Prostate gland (tissue), 2 donors: ENCODE data around the gene ERC2. TPM values are rescaled to one million over a fixed set of nuclear protein-coding genes. Genes with fewer than 3 reads are reported as not detected.

ENCODE experiments used
- DNase-seq: peaks from one replicate; pipeline ENCODE4 v3.0.0-alpha.2; 2019; ENCODE audit warnings: low spot score
- H3K27ac ChIP-seq, 2 donors: fragments of 200-600 bp; sonication (generic); 2 replicates each; pipeline ENCODE4 v1.5.1; 2017 to 2019
- H3K27me3 ChIP-seq: fragments of 200-600 bp; sonication (generic); replicated peaks from 2 replicates; pipeline ENCODE4 v1.5.1; 2019; ENCODE audit not compliant: insufficient read depth
- H3K36me3 ChIP-seq, 2 donors: fragments of 200-600 bp; sonication (generic); 1 replicate in 1 of 2; 2 replicates in 1 of 2; pipeline versions ENCODE4 v1.5.1 to v1.8.1; 2017 to 2019
- H3K4me1 ChIP-seq: fragments of 200-600 bp; sonication (generic); replicated peaks from 2 replicates; pipeline ENCODE4 v1.5.1; 2019
- H3K4me3 ChIP-seq, 2 donors: fragments of 200-600 bp; sonication (generic); 2 replicates each; pipeline ENCODE4 v1.5.1; 2017 to 2019
- H3K9me3 ChIP-seq: fragments of 200-600 bp; sonication (generic); 2 replicates; pipeline ENCODE4 v1.5.1; 2017
- POLR2A ChIP-seq: fragments of 450-650 bp; IDR thresholded peaks from one replicate; pipeline ENCODE4 v1.6.1; 2016; ENCODE audit warnings: antibody characterized with exemption, mild to moderate bottlenecking
- POLR2AphosphoS5 ChIP-seq: sonication (generic); formaldehyde crosslinking; IDR thresholded peaks from one replicate; pipeline ENCODE4 v1.6.1; 2017; ENCODE audit warnings: antibody characterized with exemption
- WGBS: methylation state at CpG from one replicate; pipeline ENCODE4 v1.1.5; 2018; 5-methylcytosine and 5-hydroxymethylcytosine counted together
- intact Hi-C: fragments of 100-400 bp; cut with DNase I; formaldehyde crosslinking; loops from one replicate; pipeline ENCODE4 v1.14.2; 2022
- total RNA-seq, 2 donors: library from RNA; depleted of rRNA; stranded (reverse); fragments of >200 nt; gene quantifications; one replicate each; pipeline ENCODE4 v1.1.0, GENCODE V29; 2016
- TF ChIP-seq, protein P1 (sequence below), 4 experiments: fragments of 200-600 bp in 2 of 4; fragments of 450-650 bp in 2 of 4; sonication (generic) in 2 of 4; IDR thresholded peaks; 1 replicate in 3 of 4; 2 replicates in 1 of 4; pipeline ENCODE4 v1.5.1; 2016 to 2019; ENCODE audit warnings: antibody characterized with exemption in 4 of 4, mild to moderate bottlenecking in 2 of 4, moderate library complexity in 2 of 4

ERC2 gene
- total RNA-seq, 2 donors from 2014 or later: 1.0 to 2.7 TPM

DNA sequence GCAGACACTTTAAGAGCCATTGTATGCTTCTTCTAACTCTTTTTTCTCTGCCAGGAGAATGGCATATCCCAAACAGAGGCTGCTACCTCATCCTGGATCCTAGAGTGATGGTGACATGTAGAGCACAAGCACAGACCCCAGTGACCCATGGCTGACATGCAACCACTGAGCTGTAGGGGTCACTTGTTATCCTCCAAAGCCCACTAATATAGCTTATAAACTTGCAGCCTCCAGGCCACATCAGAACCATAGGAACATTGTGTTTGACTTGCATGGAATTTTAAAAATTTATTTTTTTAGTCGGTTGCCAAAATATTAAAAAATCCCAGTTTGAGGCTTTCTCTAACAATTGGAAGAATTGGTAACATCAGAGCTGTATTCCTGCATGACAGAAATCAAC lies 698.2 kb downstream of the ERC2 start:
- intact Hi-C loops: no loop called here
- no peak overlapping the region for H3K27ac ChIP-seq
- TF ChIP-seq, protein P1, sequence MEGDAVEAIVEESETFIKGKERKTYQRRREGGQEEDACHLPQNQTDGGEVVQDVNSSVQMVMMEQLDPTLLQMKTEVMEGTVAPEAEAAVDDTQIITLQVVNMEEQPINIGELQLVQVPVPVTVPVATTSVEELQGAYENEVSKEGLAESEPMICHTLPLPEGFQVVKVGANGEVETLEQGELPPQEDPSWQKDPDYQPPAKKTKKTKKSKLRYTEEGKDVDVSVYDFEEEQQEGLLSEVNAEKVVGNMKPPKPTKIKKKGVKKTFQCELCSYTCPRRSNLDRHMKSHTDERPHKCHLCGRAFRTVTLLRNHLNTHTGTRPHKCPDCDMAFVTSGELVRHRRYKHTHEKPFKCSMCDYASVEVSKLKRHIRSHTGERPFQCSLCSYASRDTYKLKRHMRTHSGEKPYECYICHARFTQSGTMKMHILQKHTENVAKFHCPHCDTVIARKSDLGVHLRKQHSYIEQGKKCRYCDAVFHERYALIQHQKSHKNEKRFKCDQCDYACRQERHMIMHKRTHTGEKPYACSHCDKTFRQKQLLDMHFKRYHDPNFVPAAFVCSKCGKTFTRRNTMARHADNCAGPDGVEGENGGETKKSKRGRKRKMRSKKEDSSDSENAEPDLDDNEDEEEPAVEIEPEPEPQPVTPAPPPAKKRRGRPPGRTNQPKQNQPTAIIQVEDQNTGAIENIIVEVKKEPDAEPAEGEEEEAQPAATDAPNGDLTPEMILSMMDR (IDR thresholded peaks at IDR 0.05): no peak
- TF ChIP-seq POLR2AphosphoS5: no peak
- no peak for TF ChIP-seq POLR2A
- H3K4me1 ChIP-seq: no peaks in the 10 kb centered on the region
- no peak for DNase-seq
- H3K4me3 ChIP-seq: no peak overlapping the region
- no peaks in the 10 kb centered on the region for H3K9me3 ChIP-seq
- H3K27me3 ChIP-seq: no peaks in the 10 kb centered on the region
- H3K36me3 ChIP-seq: no peaks in the 10 kb centered on the region
- WGBS: 95% methylated on average over 1 of the region's 1 CpG

DNA sequence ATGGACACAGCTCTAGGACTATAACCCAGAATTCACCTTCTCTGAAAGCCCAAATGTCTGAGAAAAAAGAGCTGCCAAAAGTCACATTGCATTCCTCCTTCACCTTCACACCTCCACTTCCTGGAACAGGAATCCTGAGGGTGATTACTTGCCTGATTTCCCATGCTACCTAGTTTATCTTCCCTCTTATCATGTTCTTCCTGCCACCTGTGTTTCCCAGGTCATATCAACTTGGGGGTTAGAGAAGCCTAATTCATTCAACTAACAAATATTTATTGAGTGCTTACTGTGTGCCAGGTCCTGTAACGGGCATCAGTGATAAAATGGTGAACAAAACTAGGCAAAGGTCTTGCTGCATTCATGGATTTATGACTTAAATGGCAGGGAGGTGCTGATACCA lies 701.5 kb downstream of the ERC2 start:
- Histone ChIP-seq H3K4me1 (no peaks in the 10 kb centered on the region), H3K4me3 (no peak overlapping the region), H3K27ac (no peak overlapping the region), H3K9me3 (no peaks in the 10 kb centered on the region), H3K36me3 (no peaks in the 10 kb centered on the region), H3K27me3 (no peaks in the 10 kb centered on the region)
- DNase-seq: no peak
- intact Hi-C loops: no loop called here
- TF ChIP-seq POLR2A (no peak), POLR2AphosphoS5 (no peak)
- TF ChIP-seq, protein P1 (IDR thresholded peaks at IDR 0.05): no peak
- 62% methylated on average over 1 of the region's 1 CpG for whole genome bisulfite sequencing

DNA sequence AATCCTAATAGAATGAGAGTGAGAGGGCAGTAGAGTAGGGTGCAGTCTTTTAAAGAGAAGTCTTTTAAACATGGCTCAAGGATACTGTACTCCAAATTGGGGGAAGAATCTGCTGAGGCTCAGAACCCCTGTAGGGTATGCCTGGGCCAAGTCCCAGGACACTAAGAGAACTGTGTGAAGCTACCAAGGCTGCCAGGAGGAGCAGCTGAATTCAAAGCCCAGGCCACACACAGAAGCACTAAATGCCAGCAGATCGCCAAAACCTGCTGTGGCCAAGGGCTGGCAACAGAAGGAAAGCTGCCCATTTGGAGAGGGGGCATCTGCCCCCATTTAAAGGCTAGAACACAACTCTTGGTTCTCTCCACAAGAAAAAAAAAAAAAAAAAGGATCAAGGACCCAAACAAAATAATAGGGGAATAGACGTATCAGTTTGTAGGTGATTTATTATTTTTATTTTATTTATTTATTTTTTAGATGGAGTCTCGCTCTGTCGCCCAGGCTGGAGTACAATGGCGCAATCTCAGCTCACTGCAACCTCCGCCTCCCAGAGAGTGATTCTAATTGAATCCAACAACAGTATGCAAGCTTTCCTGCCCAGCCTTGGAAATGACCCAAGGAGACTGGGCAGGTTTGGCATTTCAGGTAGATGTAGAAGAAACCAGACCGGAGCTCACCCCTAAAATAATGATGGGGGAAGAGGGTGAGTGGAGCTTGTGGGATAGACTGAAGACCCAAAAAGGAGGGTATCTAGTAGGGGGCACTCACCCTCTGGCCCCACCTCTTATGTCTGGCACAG lies 702.2 kb downstream of the ERC2 start:
- intact Hi-C loops: no loop called here
- Histone ChIP-seq H3K36me3 (no peaks in the 10 kb centered on the region), H3K9me3 (no peaks in the 10 kb centered on the region), H3K27ac (no peak overlapping the region), H3K27me3 (no peaks in the 10 kb centered on the region), H3K4me3 (no peak overlapping the region), H3K4me1 (no peaks in the 10 kb centered on the region)
- DNase-seq: no peak
- TF ChIP-seq POLR2AphosphoS5 (no peak), POLR2A (no peak)
- TF ChIP-seq, protein P1 (IDR thresholded peaks at IDR 0.05): no peak
- 96% methylated on average over 7 of the region's 7 CpGs for WGBS

DNA sequence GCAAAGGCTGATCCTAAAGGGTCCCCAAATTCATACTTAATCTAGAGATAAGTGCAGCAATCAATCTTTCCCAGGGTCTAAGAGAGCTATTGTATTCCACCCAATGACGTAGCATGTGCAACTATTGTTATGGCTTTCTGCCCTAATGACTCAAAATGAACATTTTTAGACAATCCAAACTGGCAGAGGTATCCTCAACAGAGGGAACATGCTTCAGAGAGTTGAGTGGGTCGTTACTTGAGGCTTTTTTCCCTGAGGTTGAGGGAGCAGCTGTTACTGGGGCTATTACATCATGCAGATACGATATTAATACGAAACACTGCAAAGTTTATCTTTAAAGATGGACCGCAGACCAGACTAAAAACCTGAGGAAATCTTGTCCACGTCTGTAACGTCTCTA lies 702.9 kb downstream of the ERC2 start:
- intact Hi-C loops: no loop called here
- no peak overlapping the region for H3K4me3 ChIP-seq
- 84% methylated on average over 7 of the region's 7 CpGs for WGBS
- H3K27me3 ChIP-seq: no peaks in the 10 kb centered on the region
- no peaks in the 10 kb centered on the region for H3K9me3 ChIP-seq
- H3K4me1 ChIP-seq: no peaks in the 10 kb centered on the region
- DNase-seq: no peak
- H3K36me3 ChIP-seq: no peaks in the 10 kb centered on the region
- no peak overlapping the region for H3K27ac ChIP-seq
- TF ChIP-seq POLR2AphosphoS5 (no peak), POLR2A (no peak)
- TF ChIP-seq, protein P1 (IDR thresholded peaks at IDR 0.05): no peak

DNA sequence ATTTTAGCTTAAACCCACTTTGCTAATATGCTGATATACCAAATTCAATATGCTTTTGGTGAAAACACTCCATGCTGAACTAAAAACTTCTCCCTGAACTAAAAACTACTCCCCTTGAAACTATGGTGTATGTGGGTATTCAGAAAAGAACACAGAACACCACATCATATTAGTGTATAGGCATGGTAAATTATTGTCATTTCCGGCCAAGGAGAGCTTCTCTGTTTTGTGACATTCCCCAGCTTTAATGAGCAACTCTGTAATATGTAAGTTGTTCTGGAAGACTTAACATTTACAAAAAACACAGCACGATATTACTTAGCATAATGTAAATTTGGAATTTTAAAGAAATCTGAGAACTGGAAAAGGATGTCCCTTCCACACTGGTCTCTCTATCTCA lies 711.3 kb downstream of the ERC2 start:
- H3K4me3 ChIP-seq: no peak overlapping the region
- TF ChIP-seq POLR2AphosphoS5: no peak
- TF ChIP-seq POLR2A: no peak
- TF ChIP-seq, protein P1 (IDR thresholded peaks at IDR 0.05): no peak
- H3K36me3 ChIP-seq: no peaks in the 10 kb centered on the region
- no peaks in the 10 kb centered on the region for H3K4me1 ChIP-seq
- no peaks in the 10 kb centered on the region for H3K9me3 ChIP-seq
- 82% methylated on average over 2 of the region's 2 CpGs for WGBS
- DNase-seq: no peak
- H3K27ac ChIP-seq: no peak overlapping the region
- H3K27me3 ChIP-seq: no peaks in the 10 kb centered on the region
- intact Hi-C loops: no loop called here
